T-helper 2 cell (primary cell): ENCODE results near the gene IGFBP4.

Source experiments
- DNase-seq, 5 experiments: peaks; one replicate each; pipeline versions ENCODE4 v3.0.0 to v3.0.0-alpha.2; 2012 to 2022

The IGFBP4 gene

GRCh38 chr17:40457369-40457768 lies 14.1 kb downstream of the IGFBP4 start:
- DNase-seq: no peak

GRCh38 chr17:40457964-40458791 lies 14.9 kb downstream of the IGFBP4 start:
- no peak for DNase-seq

GRCh38 chr17:40458851-40459482 lies 15.7 kb downstream of the IGFBP4 start:
- DNase-seq: no peak

- no peak for DNase-seq
Observed at GRCh38 chr17:40459636-40460603, 16.7 kb downstream of the IGFBP4 start.

GRCh38 chr17:40460604-40460967 lies 17.3 kb downstream of the IGFBP4 start:
- DNase-seq: no peak

- no peak for DNase-seq
Observed at GRCh38 chr17:40460968-40461731, 17.9 kb downstream of the IGFBP4 start.

GRCh38 chr17:40461732-40462342 lies 18.6 kb downstream of the IGFBP4 start:
- no peak for DNase-seq

GRCh38 chr17:40462343-40463121 lies 19.3 kb downstream of the IGFBP4 start:
- no peak for DNase-seq

GRCh38 chr17:40463122-40463550 lies 19.9 kb downstream of the IGFBP4 start:
- no peak for DNase-seq

GRCh38 chr17:40464392-40464855 lies 21.2 kb downstream of the IGFBP4 start:
- no peak for DNase-seq

- no peak for DNase-seq
Observed at GRCh38 chr17:40466298-40466971, 23.2 kb downstream of the IGFBP4 start.

- no peak for DNase-seq
Observed at GRCh38 chr17:40467281-40467867, 24.1 kb downstream of the IGFBP4 start.

- no peak for DNase-seq
Observed at GRCh38 chr17:40468560-40468959, 25.3 kb downstream of the IGFBP4 start.

- no peak for DNase-seq
Observed at GRCh38 chr17:40469805-40470675, 26.8 kb downstream of the IGFBP4 start.

GRCh38 chr17:40470932-40471828 lies 27.9 kb downstream of the IGFBP4 start:
- DNase-seq: no peak

- DNase-seq: no peak
Observed at GRCh38 chr17:40471846-40472732, 28.8 kb downstream of the IGFBP4 start.
